ENCODE results near the gene PDGFA.

Gene PDGFA

GRCh38 chr7:492714-493065 is 27.0 kb downstream of the PDGFA start:
- H3K4me2 ChIP-seq (ENCODE audit: low read length): no peak overlapping the region

GRCh38 chr7:491958-492713 is 27.5 kb downstream of the PDGFA start:
- no peak overlapping the region for H3K9ac ChIP-seq
- no peaks in the 10 kb centered on the region for H3K27me3 ChIP-seq (ENCODE audit: control insufficient read depth, insufficient read depth, low read length)
- H3K36me3 ChIP-seq (ENCODE audit: control insufficient read depth, insufficient read depth, low read length): no peaks in the 10 kb centered on the region
- no peak overlapping the region for H2AFZ ChIP-seq
- TF ChIP-seq CTCF (IDR thresholded peaks at IDR 0.05): no peak
- no peaks in the 10 kb centered on the region for H3K79me2 ChIP-seq
- H3K4me1 ChIP-seq: no peaks in the 10 kb centered on the region
- no peak overlapping the region for H3K4me3 ChIP-seq (ENCODE audit: low read depth, low read length)
- no peak overlapping the region for H3K4me2 ChIP-seq (ENCODE audit: low read length)
- no peak overlapping the region for H3K27ac ChIP-seq
- H3K9me3 ChIP-seq (ENCODE audit: control insufficient read depth, low read length): no peaks in the 10 kb centered on the region

More at GRCh38 chr7:492714-493065, 27.0 kb downstream of the PDGFA start:
- H3K4me3 ChIP-seq (ENCODE audit: low read depth, low read length): no peak overlapping the region
- no peak for TF ChIP-seq CTCF (IDR thresholded peaks at IDR 0.05)
- H3K9ac ChIP-seq: no peak overlapping the region
- no peaks in the 10 kb centered on the region for H3K9me3 ChIP-seq (ENCODE audit: control insufficient read depth, low read length)
- H3K27ac ChIP-seq: no peak overlapping the region
- no peaks in the 10 kb centered on the region for H3K4me1 ChIP-seq
- H3K27me3 ChIP-seq (ENCODE audit: control insufficient read depth, insufficient read depth, low read length): no peaks in the 10 kb centered on the region
- H2AFZ ChIP-seq: no peak overlapping the region
- H3K36me3 ChIP-seq (ENCODE audit: control insufficient read depth, insufficient read depth, low read length): no peaks in the 10 kb centered on the region
- H3K79me2 ChIP-seq: no peaks in the 10 kb centered on the region

- H3K27ac ChIP-seq: no peak overlapping the region
- TF ChIP-seq CTCF (IDR thresholded peaks at IDR 0.05): no peak
- H3K4me2 ChIP-seq (ENCODE audit: low read length): no peak overlapping the region
- H3K27me3 ChIP-seq (ENCODE audit: control insufficient read depth, insufficient read depth, low read length): no peaks in the 10 kb centered on the region
- no peaks in the 10 kb centered on the region for H3K9me3 ChIP-seq (ENCODE audit: control insufficient read depth, low read length)
- H3K79me2 ChIP-seq: no peaks in the 10 kb centered on the region
- H3K4me3 ChIP-seq (ENCODE audit: low read depth, low read length): no peak overlapping the region
- no peaks in the 10 kb centered on the region for H3K36me3 ChIP-seq (ENCODE audit: control insufficient read depth, insufficient read depth, low read length)
- no peak overlapping the region for H2AFZ ChIP-seq
- no peaks in the 10 kb centered on the region for H3K4me1 ChIP-seq
- no peak overlapping the region for H3K9ac ChIP-seq
Observed at GRCh38 chr7:491292-491957, 28.2 kb downstream of the PDGFA start.

GRCh38 chr7:490461-491291 is 29.0 kb downstream of the PDGFA start:
- H3K9ac ChIP-seq: no peak overlapping the region
- H3K27me3 ChIP-seq (ENCODE audit: control insufficient read depth, insufficient read depth, low read length): no peaks in the 10 kb centered on the region
- H3K27ac ChIP-seq: no peak overlapping the region
- no peaks in the 10 kb centered on the region for H3K4me1 ChIP-seq
- no peak overlapping the region for H2AFZ ChIP-seq
- no peak for TF ChIP-seq CTCF (IDR thresholded peaks at IDR 0.05)
- H3K79me2 ChIP-seq: no peaks in the 10 kb centered on the region
- no peaks in the 10 kb centered on the region for H3K36me3 ChIP-seq (ENCODE audit: control insufficient read depth, insufficient read depth, low read length)
- no peaks in the 10 kb centered on the region for H3K9me3 ChIP-seq (ENCODE audit: control insufficient read depth, low read length)
- H3K4me3 ChIP-seq (ENCODE audit: low read depth, low read length): no peak overlapping the region
- H3K4me2 ChIP-seq (ENCODE audit: low read length): no peak overlapping the region
